Posterior cingulate gyrus (tissue), 11 donors: Measurements from ENCODE around the gene DUSP2.

Experiments used
- DNase-seq, 10 donors: peaks; one replicate each; pipeline versions ENCODE4 v3.0.0 to v3.0.0-alpha.2; 2020 to 2021; ENCODE audit warnings: mixed read lengths in 3 of 10
- intact Hi-C: fragments of 100-400 bp; cut with DNase I; formaldehyde crosslinking; loops from one replicate; pipeline ENCODE4 v1.15.1; 2023

The DUSP2 gene

GRCh38 chr2:96145036-96145847 is at the start of gene DUSP2:
DUSP2 (minus strand) TSS chr2:96145440; CDS start chr2:96145354, 86 bp downstream.
- peak; percentile 35 to 95 (median 58) for DNase-seq
- intact Hi-C loops, result loop anchor here (2.0 to 5.0 kb wide), 2 partner anchors 62 to 122 kb away; partner anchors contain the start of genes CIAO1 and STARD7

GRCh38 chr2:96191937-96192670 is 46.9 kb upstream of the DUSP2 start:
- DNase-seq, result peak in 1 of 10 donors; percentile 9
- intact Hi-C loops, result no loop called here

- intact Hi-C loops, result no loop called here
- peak in 1 of 10 donors; percentile 14 for DNase-seq
Observed at GRCh38 chr2:96188821-96189526, 43.7 kb upstream of the DUSP2 start.

DNA sequence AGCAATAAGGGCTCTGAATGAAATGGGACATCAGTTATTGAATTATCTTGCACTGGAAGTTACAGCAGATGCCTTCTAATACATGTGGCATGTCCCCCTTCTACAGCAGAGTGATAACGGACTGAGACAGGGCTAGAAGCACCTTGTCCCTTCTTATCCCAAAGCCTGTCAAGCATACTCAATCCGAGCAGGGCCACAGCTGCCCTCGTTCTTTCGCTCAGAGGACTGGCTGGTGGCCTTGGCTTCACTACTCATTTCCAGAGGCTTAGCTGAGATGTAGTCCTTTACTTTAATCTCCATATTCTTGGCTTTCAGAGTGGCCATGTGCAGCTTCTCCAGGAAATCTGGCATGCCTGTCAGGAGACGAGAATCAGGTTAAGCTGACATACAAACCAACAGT is 41.3 kb upstream of the DUSP2 start:
- intact Hi-C loops, result no loop called here
- DNase-seq, result peak in 1 of 10 donors; percentile 2

GRCh38 chr2:96185516-96185915 is 40.3 kb upstream of the DUSP2 start:
- DNase-seq, result peak in 1 of 10 donors; percentile 4
- intact Hi-C loops, result no loop called here

DNA sequence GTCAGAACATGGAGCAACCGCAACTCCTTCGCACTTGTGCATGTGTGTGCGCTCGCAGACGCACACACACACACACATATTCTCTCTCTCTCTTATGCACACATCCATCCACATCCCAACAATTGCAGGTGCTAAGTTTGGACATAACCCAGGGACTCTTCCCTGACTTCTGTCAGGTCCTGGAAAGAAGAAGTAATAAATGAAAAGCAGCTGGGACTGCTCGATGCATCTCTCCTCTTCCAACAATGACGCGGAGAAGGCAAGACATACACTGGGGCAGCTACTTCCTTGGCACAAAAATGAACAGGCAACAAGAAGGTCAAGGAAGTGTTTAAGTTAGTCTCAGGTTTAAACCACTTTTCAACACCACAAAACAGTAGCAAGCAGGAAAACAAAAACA is 39.7 kb upstream of the DUSP2 start:
- peak in 1 of 10 donors; percentile 17 for DNase-seq
- intact Hi-C loops, result no loop called here

DNA sequence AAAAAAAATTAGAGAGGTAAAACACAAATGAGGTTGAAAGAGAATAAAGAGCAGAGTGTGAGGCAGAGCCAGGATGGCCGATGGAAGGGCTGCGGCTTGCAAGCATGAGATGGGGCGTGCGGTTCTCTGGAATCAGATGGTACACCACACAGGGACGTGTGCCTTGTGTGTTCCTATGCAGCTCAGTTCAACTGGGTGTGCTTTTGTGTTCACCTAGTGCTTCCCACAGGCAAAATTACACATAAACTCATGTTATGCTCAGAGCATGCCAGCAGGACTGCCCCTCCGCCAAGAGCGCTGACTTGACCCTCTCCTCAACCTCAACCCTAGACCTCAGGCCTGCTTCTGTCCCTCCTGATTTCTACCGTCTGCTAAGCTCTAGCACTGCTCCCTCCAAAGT is 38.9 kb upstream of the DUSP2 start:
- intact Hi-C loops, result no loop called here
- peak in 1 of 10 donors; percentile 41 for DNase-seq

- DNase-seq, result no peak
- intact Hi-C loops, result no loop called here
Observed at GRCh38 chr2:96181529-96181928, 36.3 kb upstream of the DUSP2 start.

DNA sequence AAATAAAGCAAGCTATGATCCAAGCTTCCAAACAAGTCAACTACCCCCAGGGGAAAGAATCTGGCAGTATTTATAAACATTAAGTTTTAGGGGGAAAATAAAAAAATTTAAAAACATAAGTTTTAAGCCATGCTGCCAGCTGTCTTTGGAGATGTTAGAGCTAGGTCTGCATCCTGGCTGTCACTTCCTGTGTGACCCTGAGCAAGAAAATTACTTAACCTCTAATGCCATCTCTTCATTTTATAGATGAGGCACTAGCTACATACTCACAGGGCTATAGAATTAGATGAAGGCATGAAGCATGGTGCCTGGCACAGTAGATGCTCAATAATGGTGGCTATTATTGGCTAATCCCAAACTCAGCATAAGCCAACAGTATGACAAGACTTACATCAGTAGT is 35.3 kb upstream of the DUSP2 start:
- intact Hi-C loops, result no loop called here
- DNase-seq, result no peak

DNA sequence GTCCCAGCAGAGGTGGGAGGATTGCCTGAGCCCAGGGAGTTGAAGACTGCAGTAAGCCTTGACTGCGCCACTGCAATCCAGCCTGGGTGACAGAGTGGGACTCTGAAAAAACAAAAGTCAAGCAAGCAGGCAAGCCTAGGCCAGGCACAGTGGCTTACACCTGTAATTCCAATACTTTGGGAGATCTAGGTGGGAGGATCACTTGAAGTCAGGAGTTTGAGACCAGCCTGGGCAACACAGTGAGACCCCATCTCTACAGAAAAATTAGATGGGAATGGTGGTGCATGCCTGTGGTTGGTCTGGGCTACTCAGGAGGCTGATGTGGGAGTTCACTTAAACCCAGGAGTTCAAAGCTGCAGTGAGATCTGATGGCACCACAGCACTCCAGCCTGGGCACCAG is 34.8 kb upstream of the DUSP2 start:
- intact Hi-C loops, result no loop called here
- DNase-seq, result peak in 1 of 10 donors; percentile 18

- DNase-seq, result no peak
- intact Hi-C loops, result loop anchor here (10.0 kb wide), 1 partner anchor 162 kb away; no protein-coding TSS in a partner anchor
Observed at GRCh38 chr2:96176661-96177060, 31.4 kb upstream of the DUSP2 start.

DNA sequence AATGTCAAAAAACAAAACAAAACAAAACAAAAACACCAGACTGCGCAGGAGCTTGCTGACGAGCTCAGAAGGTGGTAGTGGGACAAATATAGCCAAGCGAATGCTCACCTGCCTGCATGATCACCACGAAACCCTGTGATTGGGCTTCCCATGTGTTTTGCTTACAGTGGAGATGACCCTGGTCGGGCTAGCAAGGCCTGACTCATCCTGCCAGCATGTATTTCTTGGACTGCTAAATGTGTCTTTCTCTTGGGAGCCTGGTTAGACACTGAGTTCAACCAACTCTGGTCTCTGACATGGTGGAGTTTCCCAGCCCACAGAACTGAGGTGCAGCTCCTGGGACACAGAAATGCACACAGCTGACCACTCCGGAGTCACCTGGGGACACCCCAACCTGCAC is 30.7 kb upstream of the DUSP2 start:
- DNase-seq, result peak in 1 of 10 donors; percentile 16
- intact Hi-C loops, result loop anchor here (2.0 to 10.0 kb wide), 2 partner anchors 37 to 161 kb away; partner anchors contain the start of gene ASTL

DNA sequence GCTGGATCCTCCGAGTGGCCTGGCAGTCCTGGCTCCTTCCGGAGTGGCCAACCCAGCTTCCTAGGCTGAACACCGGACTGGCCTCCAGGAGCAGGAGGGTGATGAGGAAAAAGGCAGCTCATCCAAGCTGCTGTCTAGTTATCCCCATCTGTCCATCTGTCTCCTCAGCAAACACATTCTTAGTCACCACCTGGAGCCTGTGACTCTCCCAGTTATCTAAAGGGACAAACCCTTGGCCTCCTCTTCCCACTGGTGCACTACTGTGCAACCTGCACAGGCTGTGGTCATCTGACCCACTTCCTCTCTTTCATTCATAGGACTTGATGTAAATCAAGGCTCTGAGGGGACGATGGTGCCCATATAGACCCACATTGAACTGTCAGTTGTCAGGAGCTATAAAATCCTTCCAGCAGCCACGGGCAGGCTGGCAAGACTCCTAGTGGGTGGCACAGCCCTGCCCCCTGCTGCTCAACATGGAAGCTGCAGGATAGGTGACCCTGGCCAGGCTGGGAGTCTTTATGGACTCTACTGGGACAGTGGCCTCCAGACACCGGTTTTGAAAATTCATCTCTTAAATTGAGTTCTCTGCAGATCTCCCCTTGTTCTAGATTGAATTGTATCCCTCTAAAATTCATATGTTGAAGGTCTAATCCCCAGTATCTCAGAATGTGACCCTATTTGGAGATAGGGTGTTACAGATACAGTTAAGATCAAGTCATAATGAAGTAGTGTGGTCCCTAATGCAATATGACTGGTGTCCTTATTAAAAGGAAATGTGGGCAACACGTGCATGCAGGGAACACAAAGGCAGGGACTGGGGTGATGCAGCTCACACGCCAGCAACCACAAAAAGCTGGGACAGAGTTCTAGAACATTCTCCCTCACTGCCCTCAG is 29.3 kb upstream of the DUSP2 start:
- DNase-seq, result peak; percentile 55 to 97 (median 82)
- intact Hi-C loops, result loop anchor here (2.0 to 10.0 kb wide), 2 partner anchors 36 to 160 kb away; partner anchors contain the start of gene ASTL

DNA sequence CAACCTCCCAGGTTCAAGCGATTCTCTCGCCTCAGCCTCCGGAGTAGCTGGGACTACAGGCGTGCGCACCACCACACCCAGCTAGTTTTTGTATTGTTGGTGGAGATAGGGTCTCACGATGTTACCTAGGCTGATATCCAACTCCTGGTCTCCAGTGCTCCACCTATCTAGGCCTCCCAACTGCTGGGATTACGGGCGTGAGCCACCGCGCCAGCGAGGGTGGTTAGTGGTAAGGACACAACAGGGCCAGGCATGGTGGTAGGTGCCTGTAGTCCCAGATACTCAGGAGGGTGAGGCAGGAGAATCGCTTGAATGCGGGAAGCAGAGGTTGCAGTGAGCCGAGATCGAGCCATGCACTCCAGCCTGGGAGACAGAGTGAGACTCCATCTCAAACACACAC is 26.6 kb upstream of the DUSP2 start:
- DNase-seq, result peak in 1 of 10 donors; percentile 27
- intact Hi-C loops, result loop anchor here (10.0 kb wide), 1 partner anchor 157 kb away; no protein-coding TSS in a partner anchor

DNA sequence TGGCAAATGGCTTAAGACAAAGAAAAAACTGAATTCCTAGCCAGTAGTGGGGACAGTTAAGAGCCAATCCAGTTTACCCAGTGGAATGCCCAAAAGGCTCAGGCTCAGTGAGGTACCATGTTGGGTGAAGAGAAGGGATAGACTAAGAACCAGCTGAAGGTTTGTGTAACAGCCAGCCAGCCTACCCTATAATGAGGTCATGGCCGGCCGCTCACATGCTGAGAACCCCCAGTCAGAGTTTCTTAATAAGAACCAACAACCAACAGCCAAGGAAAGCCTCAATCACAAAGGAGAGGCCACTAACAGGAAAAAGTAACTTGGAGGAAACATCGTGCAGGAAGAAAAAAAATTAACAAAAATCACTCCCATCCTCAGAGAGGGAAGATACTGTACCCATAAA is 25.4 kb upstream of the DUSP2 start:
- intact Hi-C loops, result loop anchor here (10.0 kb wide), 1 partner anchor 156 kb away; no protein-coding TSS in a partner anchor
- DNase-seq, result no peak

- DNase-seq, result no peak
- intact Hi-C loops, result loop anchor here (10.0 kb wide), 1 partner anchor 155 kb away; no protein-coding TSS in a partner anchor
Observed at GRCh38 chr2:96169868-96170507, 24.7 kb upstream of the DUSP2 start.

DNA sequence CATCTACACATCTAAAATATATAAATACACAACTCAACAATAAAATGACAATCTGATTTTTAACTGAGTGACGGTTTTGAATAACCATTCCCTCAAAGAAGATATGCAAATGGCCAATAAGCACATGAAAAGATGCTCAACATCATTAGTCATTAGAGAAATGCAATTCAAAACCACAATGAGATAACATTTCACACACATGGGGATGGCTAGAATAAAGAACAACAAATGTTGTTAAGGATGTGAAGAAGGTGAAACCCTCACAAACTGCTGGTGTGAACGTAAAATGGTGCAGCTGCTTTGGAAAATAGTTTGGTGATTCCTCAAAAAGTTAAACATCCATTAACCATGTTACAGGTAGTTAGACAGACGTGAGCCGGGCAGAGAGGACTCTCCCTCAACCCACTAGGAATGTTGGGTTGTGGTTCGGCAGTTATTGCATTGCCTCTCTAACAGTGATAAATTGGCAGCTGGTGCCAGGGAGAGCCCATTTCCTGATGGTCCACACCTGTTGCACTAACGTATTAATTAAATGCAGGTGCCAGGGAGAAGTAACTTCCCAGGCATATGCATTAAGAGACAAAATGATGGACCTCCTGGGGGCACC is 22.3 kb upstream of the DUSP2 start:
- intact Hi-C loops, result no loop called here
- peak in 1 of 10 donors; percentile 7 for DNase-seq

DNA sequence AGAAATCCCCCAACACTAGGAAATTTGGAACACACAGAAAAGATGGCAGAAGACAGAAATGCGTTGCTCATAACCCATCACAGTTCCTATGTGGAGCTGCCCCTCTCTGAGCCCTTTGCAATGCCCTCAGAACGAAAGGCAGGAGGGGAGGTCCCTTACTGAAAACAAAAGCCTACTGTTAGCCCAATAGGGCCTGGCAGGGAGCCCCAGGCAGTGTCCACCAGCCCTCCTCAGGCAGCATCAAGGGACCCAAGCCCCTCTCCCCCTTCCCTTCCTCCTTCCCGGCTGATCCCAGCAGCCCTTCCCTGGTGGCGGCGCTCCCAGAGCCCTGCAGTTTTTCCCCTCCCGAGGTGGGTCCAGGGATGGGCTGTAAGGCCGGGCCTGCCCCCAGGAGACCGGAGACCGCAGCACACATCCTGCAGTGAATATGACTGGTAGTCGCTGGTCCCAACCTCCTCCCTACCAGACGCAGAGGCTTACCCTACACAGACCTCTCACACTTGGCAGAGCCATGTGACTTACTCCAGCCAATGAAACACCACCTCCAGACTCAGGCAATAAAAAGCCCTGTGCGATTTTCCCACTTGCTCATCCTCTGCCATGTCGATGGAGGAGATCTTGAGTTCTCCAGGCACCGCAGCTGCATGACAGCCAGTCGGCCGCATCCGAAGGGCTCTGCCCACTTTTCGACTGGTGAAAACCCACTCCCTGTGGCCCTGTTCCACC is 19.4 kb upstream of the DUSP2 start:
- intact Hi-C loops, result no loop called here
- DNase-seq, result peak in 5 of 10 donors; percentile 49 to 94 (median 67)
